Neutrophil (primary cell): ENCODE measurements around the gene LGI4.

Experiments used
- H3K27ac ChIP-seq: fragments of 200-600 bp; sonication (generic); 2 replicates; pipeline ENCODE4 v1.5.1; 2016; ENCODE audit warnings: mild to moderate bottlenecking, moderate library complexity
- H3K27me3 ChIP-seq: fragments of 200-600 bp; sonication (generic); 2 replicates; pipeline ENCODE4 v1.6.0; 2016; ENCODE audit warnings: mild to moderate bottlenecking
- H3K36me3 ChIP-seq: fragments of 200-600 bp; sonication (generic); 2 replicates; pipeline ENCODE4 v1.5.1; 2017
- H3K4me1 ChIP-seq, 2 experiments: fragments of 200-600 bp in 1 of 2; sonication (generic) in 1 of 2; 1 replicate in 1 of 2; 2 replicates in 1 of 2; pipeline versions ENCODE4 v1.5.1 to v1.6.1; 2013 to 2016; ENCODE audit warnings: low read depth in 1 of 2, low read length in 1 of 2, mild to moderate bottlenecking in 1 of 2, moderate library complexity in 1 of 2; ENCODE audit not compliant: control insufficient read depth in 1 of 2, insufficient read depth in 1 of 2
- H3K4me3 ChIP-seq, 2 experiments: fragments of 200-600 bp in 1 of 2; sonication (generic) in 1 of 2; 1 replicate in 1 of 2; 2 replicates in 1 of 2; pipeline ENCODE4 v1.5.1; 2013 to 2016; ENCODE audit warnings: low read depth in 1 of 2, low read length in 1 of 2, mild to moderate bottlenecking in 1 of 2, moderate library complexity in 1 of 2
- H3K9me3 ChIP-seq: fragments of 200-600 bp; sonication (generic); 2 replicates; pipeline ENCODE4 v1.5.1; 2016
- CTCF ChIP-seq: fragments of 200-600 bp; sonication (generic); IDR thresholded peaks from 2 replicates; pipeline ENCODE4 v1.5.1; 2016; ENCODE audit warnings: antibody characterized with exemption

LGI4 gene

GRCh38 chr19:35160629-35161433 lies 26.0 kb upstream of the LGI4 start:
- H3K9me3 ChIP-seq = no peaks in the 10 kb centered on the region
- H3K4me1 ChIP-seq = peaks cover 2 to 3% of the 10 kb centered on the region in 2 experiments
- no peak overlapping the region for H3K27ac ChIP-seq
- H3K4me3 ChIP-seq = no peak overlapping the region
- H3K27me3 ChIP-seq = no peaks in the 10 kb centered on the region
- peaks cover 91% of the 10 kb centered on the region for H3K36me3 ChIP-seq
- no peak for TF ChIP-seq CTCF

- Histone ChIP-seq H3K27ac (no peak overlapping the region), H3K9me3 (no peaks in the 10 kb centered on the region), H3K27me3 (no peaks in the 10 kb centered on the region), H3K4me3 (no peak overlapping the region), H3K36me3 (peaks cover 79% of the 10 kb centered on the region), H3K4me1 (peaks cover 11 to 14% of the 10 kb centered on the region in 2 experiments)
- no peak for TF ChIP-seq CTCF
Measured at GRCh38 chr19:35159606-35160005, 24.7 kb upstream of the LGI4 start.

GRCh38 chr19:35157431-35157830 lies 22.6 kb upstream of the LGI4 start:
- H3K27ac ChIP-seq = no peak overlapping the region
- no peak overlapping the region for H3K4me3 ChIP-seq
- H3K27me3 ChIP-seq = peaks cover 11% of the 10 kb centered on the region
- H3K36me3 ChIP-seq = peaks cover 59% of the 10 kb centered on the region
- H3K9me3 ChIP-seq = no peaks in the 10 kb centered on the region
- H3K4me1 ChIP-seq = peaks cover 25 to 29% of the 10 kb centered on the region in 2 experiments
- TF ChIP-seq CTCF = no peak

GRCh38 chr19:35156673-35157014 lies 21.8 kb upstream of the LGI4 start:
- Histone ChIP-seq H3K4me3 (no peak overlapping the region), H3K9me3 (no peaks in the 10 kb centered on the region), H3K27ac (no peak overlapping the region), H3K27me3 (peaks cover 11% of the 10 kb centered on the region), H3K36me3 (peaks cover 51% of the 10 kb centered on the region), H3K4me1 (peaks cover 32 to 37% of the 10 kb centered on the region in 2 experiments)
- TF ChIP-seq CTCF = no peak

- Histone ChIP-seq H3K36me3 (peaks cover 46% of the 10 kb centered on the region), H3K4me3 (peak overlapping the region; percentile 82 to 85), H3K9me3 (no peaks in the 10 kb centered on the region), H3K27me3 (peaks cover 11% of the 10 kb centered on the region), H3K4me1 (peaks cover 32 to 42% of the 10 kb centered on the region in 2 experiments), H3K27ac (no peak overlapping the region)
- no peak for TF ChIP-seq CTCF
Measured at GRCh38 chr19:35155981-35156672, 21.3 kb upstream of the LGI4 start.
